ENCODE data around the gene CLCN7.

DNA sequence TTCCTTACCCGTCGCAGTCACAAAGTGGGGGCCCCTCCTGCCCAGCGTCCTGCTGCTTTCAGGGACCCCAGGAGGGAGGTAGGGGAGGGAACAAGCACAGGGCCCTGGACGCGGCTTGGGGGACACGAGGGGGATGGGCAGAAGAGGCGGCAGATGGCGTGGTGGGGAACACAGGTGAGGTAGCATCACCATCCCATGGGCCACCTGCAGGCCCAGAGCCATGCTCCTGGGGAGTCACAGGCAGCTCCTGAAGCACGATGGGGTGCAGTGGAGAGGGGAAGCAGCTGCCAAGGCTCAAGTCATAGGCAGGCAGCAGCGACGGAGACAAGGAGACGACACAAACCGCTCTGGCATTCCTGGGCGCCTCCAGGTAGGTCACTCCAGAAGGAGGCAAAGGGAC is 71.1 kb downstream of the CLCN7 start:
- TF ChIP-seq CTCF (IDR thresholded peaks at IDR 0.05) (no peak), TAF1 (IDR thresholded peaks at IDR 0.05; ENCODE audit: borderline replicate concordance, low read depth, low read length) (no peak), EP300 (IDR thresholded peaks at IDR 0.05; ENCODE audit: borderline replicate concordance in 1 of 2, low read depth in 1 of 2, low read length in 1 of 2) (no peak), EZH2phosphoT487 (IDR thresholded peaks at IDR 0.05; ENCODE audit: borderline replicate concordance, low read depth) (no peak), MAX (IDR thresholded peaks at IDR 0.05; ENCODE audit: low read depth) (no peak), RAD21 (IDR thresholded peaks at IDR 0.05; ENCODE audit: low read length) (no peak), JUND (IDR thresholded peaks at IDR 0.05) (no peak), POLR2AphosphoS5 (IDR thresholded peaks at IDR 0.05; ENCODE audit: low read depth, low read length) (no peak), SMC3 (IDR thresholded peaks at IDR 0.05; ENCODE audit: low read depth, low read length) (no peak), FOSL2 (IDR thresholded peaks at IDR 0.05; ENCODE audit: borderline replicate concordance, low read depth) (no peak), NFIC (IDR thresholded peaks at IDR 0.05; ENCODE audit: borderline replicate concordance) (no peak), TCF12 (IDR thresholded peaks at IDR 0.05) (no peak), YY1 (IDR thresholded peaks at IDR 0.05; ENCODE audit: low read depth) (no peak)

Data from SK-N-SH (cell line).